Activated CD8-positive, alpha-beta memory T cell treated with anti-CD3 and anti-CD28 coated beads for 36 hours (primary cell): ENCODE measurements around the gene LRRC10B. TPM values are rescaled to one million over a fixed set of nuclear protein-coding genes. Genes with fewer than 3 reads are reported as not detected.

Experiments used
- CTCF ChIA-PET: fragments of 350-600 bp; sonication (Branson Sonifier 250); formaldehyde crosslinking; loops from one replicate; lab custom pipeline; 2021; ENCODE audit warnings: antibody characterized with exemption; lab: Charles Lee
- POLR2A ChIA-PET: fragments of 350-600 bp; sonication (Branson Sonifier 250); formaldehyde crosslinking; loops from one replicate; lab custom pipeline; 2021; ENCODE audit warnings: antibody characterized with exemption; lab: Charles Lee
- total RNA-seq, 2 experiments: library from RNA; stranded (reverse); gene quantifications; one replicate each; pipeline ENCODE4 v1.2.3, GENCODE V29; 2021

LRRC10B gene
- total RNA-seq, 2 experiments from 2014 or later, result not detected

DNA sequence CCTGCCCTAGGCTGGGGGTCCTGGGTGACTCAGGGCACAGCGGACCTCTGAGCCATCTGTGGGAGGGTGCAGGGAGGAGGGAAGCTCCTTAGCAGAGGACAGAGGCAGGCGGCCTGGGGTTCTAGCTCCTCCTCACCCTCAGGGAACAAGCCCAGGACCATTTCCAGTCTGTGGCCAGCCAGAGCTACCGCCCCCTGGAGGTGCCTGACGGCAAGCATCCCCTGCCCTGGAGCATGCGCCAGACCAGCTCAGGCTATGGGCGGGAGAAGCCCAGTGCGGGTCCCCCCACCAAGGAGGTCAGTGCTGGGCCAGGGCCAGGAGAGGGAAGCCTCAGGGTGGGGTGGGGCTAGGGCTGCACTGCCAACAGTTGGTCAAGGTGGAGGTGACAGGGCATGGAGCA is 26.0 kb upstream of the LRRC10B start:
- ChIA-PET CTCF (interaction anchor here (0.7 to 1.6 kb wide), 8 partner anchors 12 to 106 kb away, joined by 3 to 17 read pairs (median 3); no protein-coding TSS in a partner anchor), POLR2A (no interaction called here)

DNA sequence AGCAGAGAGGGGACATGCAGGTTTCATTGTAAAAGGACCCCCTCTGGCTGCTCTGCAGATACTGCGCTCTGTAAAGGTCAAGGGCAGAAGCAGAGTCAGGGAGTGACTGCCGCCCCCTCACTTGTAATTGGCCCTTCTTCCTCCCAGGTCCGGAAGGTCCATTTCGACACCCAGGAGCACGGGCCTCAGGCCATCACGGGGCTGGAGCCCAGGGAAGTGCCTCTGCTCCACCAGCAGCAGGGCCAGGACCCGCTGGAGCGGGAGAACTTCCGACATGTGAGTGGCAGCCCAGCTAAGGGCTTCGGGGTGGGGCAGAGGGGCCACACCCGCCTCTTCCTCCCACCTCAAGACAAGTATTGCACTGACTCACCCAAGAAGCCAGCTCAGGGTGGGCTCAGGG is 24.0 kb upstream of the LRRC10B start:
- ChIA-PET POLR2A (no interaction called here), CTCF (interaction anchor here (1.0 kb wide), 1 partner anchor 32 kb away, joined by 5 read pairs; no protein-coding TSS in a partner anchor)

- ChIA-PET CTCF (no interaction called here), POLR2A (no interaction called here)
Measured at GRCh38 chr11:61485080-61485479, 23.5 kb upstream of the LRRC10B start.

DNA sequence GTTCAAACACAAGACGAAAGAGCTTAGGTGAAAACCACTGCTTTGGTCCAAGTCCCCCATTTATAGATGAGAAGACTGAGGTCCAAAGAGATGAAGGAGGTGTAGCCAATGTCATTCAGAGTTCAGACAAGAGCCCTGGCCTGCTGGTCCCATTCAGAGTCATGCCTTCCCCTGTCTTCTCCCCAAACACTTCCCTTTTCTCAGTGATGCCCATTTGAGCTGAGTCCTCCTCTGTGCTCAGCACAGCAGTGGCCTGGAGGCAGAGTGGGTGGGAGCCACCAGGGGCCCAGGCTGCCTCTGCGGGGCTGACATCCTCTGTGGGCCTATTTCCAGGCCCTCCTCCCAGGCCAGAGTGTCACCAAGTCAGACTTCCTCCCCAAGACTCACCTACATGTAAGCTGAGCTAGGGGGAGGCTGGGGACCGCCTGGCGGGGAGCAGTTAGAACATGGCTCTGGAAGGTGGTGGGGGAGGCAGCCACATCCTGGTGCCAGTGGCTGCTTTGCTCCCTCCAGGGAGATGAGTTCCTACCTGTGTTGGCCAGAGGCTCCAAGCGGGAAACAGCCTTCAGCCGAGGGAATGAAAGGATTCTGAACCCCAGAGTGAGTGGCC is 22.4 kb upstream of the LRRC10B start:
- CTCF ChIA-PET, result no interaction called here
- POLR2A ChIA-PET, result no interaction called here

- ChIA-PET POLR2A (no interaction called here), CTCF (interaction anchor here (1.0 kb wide), 1 partner anchor 9 kb away, joined by 4 read pairs; no protein-coding TSS in a partner anchor)
Measured at GRCh38 chr11:61486779-61487178, 21.8 kb upstream of the LRRC10B start.

DNA sequence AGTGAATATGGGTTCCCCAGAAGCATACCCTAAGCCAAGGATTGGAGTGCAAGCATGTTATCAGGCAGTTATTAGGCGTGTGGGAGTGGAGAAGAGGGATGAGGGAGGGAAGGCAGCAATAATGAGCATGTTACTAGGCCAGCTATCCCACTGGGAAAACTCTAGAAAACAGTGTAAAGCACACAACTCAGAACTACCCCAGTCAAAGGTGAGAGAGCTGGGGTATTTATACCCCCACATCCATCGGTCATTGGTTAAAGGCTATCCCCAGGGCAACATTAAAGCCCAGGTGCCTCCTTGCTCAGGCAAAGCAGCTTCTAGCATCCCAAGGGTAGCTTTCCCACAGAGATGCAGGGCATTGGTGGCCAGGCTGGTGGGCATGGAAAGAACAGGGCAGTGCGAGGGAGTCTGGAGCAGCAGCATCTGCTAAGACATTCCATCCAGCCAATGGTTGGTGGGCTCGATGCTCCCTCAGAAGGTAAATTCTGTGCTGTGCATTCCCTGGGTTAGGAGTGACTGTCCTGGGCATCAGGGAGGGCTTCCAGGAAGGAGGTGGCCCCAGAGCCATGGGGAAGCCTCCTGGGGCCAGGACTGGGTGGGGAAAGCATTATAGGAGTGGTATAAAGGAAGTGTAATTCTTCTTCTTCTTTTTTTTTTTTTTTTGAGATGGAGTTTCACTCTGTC is 21.1 kb upstream of the LRRC10B start:
- CTCF ChIA-PET, result interaction anchor here (1.0 kb wide), 1 partner anchor 10 kb away, joined by 4 read pairs; no protein-coding TSS in a partner anchor
- POLR2A ChIA-PET, result no interaction called here

GRCh38 chr11:61488651-61489291 is 19.8 kb upstream of the LRRC10B start:
- CTCF ChIA-PET, result interaction anchor here (0.7 to 1.0 kb wide), 2 partner anchors 8 to 11 kb away, joined by 3 to 4 read pairs; a partner anchor contains a TSS
- POLR2A ChIA-PET, result no interaction called here

GRCh38 chr11:61489833-61490721 is 18.5 kb upstream of the LRRC10B start:
- ChIA-PET CTCF (no interaction called here), POLR2A (no interaction called here)

DNA sequence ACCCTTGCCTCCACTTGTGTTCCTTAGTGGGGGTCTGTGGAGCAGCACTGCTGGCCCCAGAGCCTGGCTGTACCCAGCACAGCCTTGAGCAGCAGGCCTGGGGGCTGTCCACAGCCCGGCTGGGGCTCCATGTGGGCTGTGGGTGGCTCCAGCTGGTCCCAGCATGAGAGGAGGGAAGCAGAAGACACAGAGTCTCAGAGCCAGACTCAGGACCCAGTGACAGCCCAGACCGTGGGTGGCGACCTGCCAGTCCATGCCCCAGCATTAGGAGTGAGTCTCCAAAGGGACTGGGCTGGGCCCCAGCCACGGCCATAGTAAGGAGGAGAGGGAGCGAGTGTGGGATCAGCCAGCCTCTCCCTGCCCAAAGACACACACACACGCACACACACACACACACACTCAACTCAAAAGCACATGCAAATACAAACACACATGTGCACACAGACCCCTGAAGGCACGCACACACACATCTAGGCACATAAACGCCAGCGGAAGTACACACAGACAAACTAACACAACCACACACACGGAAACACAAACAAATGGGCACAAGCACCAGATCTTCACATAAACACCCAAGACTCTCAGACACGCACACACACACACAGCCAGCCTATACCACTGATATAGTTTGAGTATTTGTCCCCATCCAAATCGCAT is 16.7 kb upstream of the LRRC10B start:
- POLR2A ChIA-PET, result no interaction called here
- CTCF ChIA-PET, result no interaction called here

DNA sequence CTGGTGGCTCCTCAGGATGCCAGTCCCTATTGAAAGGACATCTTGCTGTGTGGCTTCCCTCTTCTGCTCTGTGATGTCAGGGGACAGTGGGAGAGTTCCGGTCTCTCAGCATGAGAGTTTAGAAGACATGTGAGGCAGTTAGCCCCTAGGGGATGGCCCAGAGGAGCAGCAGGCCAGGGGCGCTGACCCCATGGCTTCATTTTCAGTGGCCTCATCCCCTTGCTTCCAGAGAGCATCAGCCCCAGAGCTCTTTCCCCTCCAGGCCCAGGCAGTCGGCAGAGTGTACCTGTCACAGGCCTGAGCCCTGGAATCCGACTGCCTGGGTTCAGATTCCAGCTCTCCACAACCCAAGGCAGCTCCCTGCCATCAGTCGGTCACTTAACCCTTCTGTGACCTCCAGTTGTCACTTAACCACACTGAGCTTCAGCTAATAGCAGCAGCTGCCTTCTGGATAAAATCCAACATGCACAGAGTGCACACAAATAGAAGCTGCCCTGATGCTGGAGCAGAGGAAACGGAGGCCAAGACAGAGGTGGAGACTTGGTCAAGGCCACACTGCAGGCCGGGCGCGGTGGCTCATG is 14.1 kb upstream of the LRRC10B start:
- CTCF ChIA-PET, result no interaction called here
- POLR2A ChIA-PET, result no interaction called here

- POLR2A ChIA-PET, result no interaction called here
- CTCF ChIA-PET, result no interaction called here
Measured at GRCh38 chr11:61495801-61496601, 12.5 kb upstream of the LRRC10B start.

GRCh38 chr11:61496602-61497400 is 11.7 kb upstream of the LRRC10B start:
- CTCF ChIA-PET, result no interaction called here

DNA sequence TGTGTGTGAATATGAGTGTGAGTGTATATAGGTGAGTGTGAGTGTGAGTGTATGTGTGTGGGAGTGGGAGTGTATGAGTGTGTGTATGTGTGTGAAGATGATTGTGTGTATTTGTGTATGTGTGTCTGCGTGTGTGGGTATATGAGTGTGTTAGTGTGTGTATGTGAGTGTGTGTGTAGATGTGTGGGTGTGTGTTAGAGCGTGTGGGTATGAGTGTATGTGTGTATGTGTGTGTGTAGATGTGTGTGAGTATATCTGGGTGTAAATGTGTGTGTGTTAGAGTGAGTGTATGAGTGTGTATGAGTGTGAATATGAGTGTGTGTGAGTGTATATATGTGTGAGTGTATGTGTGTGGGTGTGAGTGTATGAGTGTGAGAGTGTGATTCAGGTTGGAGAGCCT is 11.1 kb upstream of the LRRC10B start:
- ChIA-PET CTCF (no interaction called here), POLR2A (no interaction called here)

More at GRCh38 chr11:61496602-61497400, 11.7 kb upstream of the LRRC10B start:
- POLR2A ChIA-PET, result no interaction called here

GRCh38 chr11:61497876-61498275 is 10.7 kb upstream of the LRRC10B start:
- CTCF ChIA-PET, result interaction anchor here (1.1 kb wide), 1 partner anchor 19 kb away, joined by 3 read pairs; no protein-coding TSS in a partner anchor
- POLR2A ChIA-PET, result no interaction called here

DNA sequence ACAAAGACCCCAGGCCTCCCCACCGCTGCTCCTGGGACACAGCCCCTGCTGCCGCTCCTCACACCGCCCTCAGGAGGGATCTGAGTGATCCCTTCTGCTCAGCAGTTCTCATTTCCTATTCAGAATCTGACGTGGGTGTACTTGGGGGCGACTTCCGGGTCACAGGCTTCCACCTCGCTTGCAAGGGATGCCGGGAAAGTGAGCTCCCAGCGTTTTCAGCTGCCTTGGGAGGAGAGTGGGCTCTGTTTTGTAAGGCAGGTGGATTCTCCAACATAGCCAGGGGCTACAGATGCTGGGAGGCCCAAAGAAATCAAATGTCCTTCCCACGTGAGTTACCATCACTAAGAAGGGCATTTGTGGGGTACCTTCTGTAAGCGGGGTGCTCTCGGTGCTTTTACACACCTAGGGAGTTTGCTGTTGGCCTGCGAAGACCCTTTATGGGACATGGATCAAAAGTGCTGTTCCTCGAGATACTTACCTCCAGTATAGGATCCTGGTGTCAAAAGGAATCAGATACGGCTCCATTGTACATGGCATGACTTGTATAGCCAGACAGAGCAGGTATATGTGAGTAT is 9.7 kb upstream of the LRRC10B start:
- POLR2A ChIA-PET, result no interaction called here
- CTCF ChIA-PET, result interaction anchor here (1.1 kb wide), 1 partner anchor 18 kb away, joined by 3 read pairs; no protein-coding TSS in a partner anchor

DNA sequence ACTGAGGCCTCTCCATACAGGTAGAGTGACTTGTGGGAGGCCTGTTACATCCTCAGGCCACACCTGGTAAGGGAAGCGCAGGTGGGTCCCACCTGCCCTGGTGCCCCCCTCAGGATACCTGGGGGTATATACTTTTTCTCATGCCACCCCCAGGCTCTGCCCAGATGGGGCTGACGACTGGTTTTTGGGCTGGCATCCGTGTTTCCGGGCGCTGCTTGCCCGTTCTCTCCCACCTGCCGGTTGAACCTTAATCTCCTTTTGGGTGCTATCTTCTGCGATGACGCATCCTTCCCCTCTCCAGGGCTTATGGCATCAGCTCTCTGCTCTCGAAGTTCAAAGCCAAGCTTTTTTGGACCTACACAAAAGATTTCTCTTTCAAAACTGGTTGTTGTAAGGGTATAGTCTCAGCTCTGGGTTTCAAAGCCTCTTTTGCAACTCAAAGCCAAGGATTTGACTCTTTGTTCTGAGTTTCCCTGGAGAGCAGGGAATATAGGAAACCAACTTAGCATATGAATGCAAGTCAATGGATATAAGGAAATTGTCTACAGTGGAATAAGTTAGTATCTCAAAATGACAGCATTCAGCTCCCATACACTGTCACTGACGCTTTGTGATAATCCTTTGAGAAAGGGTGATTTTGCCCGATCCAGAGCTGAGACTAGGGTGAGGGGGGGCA is 8.6 kb upstream of the LRRC10B start:
- ChIA-PET CTCF (no interaction called here), POLR2A (no interaction called here)
